Islet precursor cell (in vitro differentiated cells): Measurements from ENCODE around the gene SIRT3.
A peak's percentile ranks its signal among the peaks of the same experiment; 100 is the strongest.

Experiments
- DNase-seq: peaks from one replicate; pipeline ENCODE4 v3.0.0-alpha.2; 2018

Gene SIRT3

GRCh38 chr11:213111-213510, 23.0 kb downstream of the SIRT3 start:
- no peak for DNase-seq

- no peak for DNase-seq
Measured at GRCh38 chr11:212150-213100, 23.7 kb downstream of the SIRT3 start.

- no peak for DNase-seq
Measured at GRCh38 chr11:211741-212140, 24.4 kb downstream of the SIRT3 start.

GRCh38 chr11:211295-211694, 24.8 kb downstream of the SIRT3 start:
- DNase-seq: no peak

GRCh38 chr11:210803-211180, 25.4 kb downstream of the SIRT3 start:
- no peak for DNase-seq

- peak; percentile 84 for DNase-seq
Measured at GRCh38 chr11:210122-210802, 25.9 kb downstream of the SIRT3 start.

GRCh38 chr11:209275-210121, 26.6 kb downstream of the SIRT3 start:
- DNase-seq: peak; percentile 62

GRCh38 chr11:208917-209260, 27.3 kb downstream of the SIRT3 start:
- no peak for DNase-seq

- peak; percentile 78 for DNase-seq
Measured at GRCh38 chr11:208181-208916, 27.8 kb downstream of the SIRT3 start.

GRCh38 chr11:207863-208180, 28.3 kb downstream of the SIRT3 start:
- no peak for DNase-seq

GRCh38 chr11:207208-207862, 28.8 kb downstream of the SIRT3 start, which contains the start of the genes BET1L and RIC8A:
BET1L (minus strand) TSS chr11:207399; CDS start chr11:207321, 78 bp downstream.
RIC8A (plus strand) TSS chr11:207708; CDS start chr11:208855, 1,147 bp downstream.
- peak; percentile 99 for DNase-seq

- peak; percentile 52 for DNase-seq
Measured at GRCh38 chr11:206526-207207, 29.5 kb downstream of the SIRT3 start.

GRCh38 chr11:206002-206384, 30.1 kb downstream of the SIRT3 start:
- DNase-seq: no peak

- no peak for DNase-seq
Measured at GRCh38 chr11:205221-206001, 30.7 kb downstream of the SIRT3 start.

- peak; percentile 8 for DNase-seq
Measured at GRCh38 chr11:204587-205109, 31.5 kb downstream of the SIRT3 start.

GRCh38 chr11:203945-204586, 32.1 kb downstream of the SIRT3 start:
- peak; percentile 38 for DNase-seq

- DNase-seq: peak; percentile 22
Measured at GRCh38 chr11:203056-203944, 32.8 kb downstream of the SIRT3 start.

GRCh38 chr11:202490-202889, 33.7 kb downstream of the SIRT3 start:
- no peak for DNase-seq

- DNase-seq: no peak
Measured at GRCh38 chr11:201966-202365, 34.2 kb downstream of the SIRT3 start.
